Measurements from ENCODE around the gene AGMO.
"Not testable (repeated sequence)": the region's sequence is repeated elsewhere in the genome, so short reads cannot be mapped to it uniquely, and the experiment has no call there.

Gene AGMO

GRCh38 chr7:15314922-15315321 lies 246.9 kb downstream of the AGMO start:
- DNase-seq (ENCODE audit: low spot score) = no peak

DNA sequence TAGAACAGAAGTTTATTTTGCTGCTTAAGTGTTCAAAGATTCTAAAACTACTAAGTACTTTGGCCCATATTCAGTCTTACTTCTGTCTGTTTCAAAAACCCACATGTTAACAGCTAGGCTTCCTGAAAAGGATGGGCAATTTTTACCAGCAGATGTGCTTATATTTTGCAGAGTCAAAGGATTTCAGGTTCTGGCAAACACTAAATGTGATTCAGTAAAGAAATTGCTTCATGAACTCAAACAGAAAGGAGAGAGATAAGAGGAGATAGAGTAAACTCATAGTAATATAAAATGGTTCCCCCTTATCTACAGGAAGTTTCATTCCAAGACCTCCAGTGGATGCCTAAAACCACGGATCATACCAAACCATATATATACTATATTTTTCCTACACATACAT lies 248.5 kb downstream of the AGMO start:
- no peak for DNase-seq (ENCODE audit: low spot score)

DNA sequence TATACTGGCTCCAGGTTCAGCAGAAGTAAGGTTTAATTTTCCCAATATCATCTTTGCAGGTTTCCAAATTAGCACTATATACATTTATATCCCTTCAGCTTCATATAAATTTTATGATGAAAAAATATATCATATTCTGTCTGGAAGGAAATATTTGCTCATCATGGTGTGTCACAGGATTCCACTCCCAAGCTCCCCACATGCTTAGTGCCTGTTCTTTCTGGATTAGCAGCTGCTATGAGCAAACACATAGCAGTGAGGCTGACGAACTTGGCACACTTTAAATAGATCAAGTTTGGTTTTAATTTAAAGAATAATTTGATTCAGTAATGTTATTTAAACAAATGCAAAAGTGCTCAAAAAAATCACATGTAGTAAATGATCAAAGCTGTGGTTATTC lies 251.9 kb downstream of the AGMO start:
- no peak for DNase-seq (ENCODE audit: low spot score)

DNA sequence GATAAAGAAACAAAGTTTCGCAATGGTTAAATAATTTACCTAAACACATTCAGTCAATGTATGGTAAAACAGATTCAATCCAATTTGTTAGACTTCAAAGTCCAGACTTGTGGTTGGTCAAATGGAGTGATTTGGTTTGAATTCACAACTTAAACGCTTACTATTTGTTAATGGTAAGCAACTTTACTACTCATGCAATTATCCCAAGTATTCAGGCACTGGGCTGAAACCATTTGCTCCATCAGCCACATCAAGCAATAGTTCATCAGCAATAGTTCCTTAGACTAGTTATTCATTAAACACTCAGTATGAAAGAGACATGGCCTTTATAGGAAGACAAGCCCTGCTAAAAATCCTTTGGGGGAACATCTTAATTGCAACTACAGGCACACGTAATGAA lies 253.0 kb downstream of the AGMO start:
- no peak for DNase-seq (ENCODE audit: low spot score)

- no peak for DNase-seq (ENCODE audit: low spot score)
Measured at GRCh38 chr7:15306296-15306695, 255.5 kb downstream of the AGMO start.

DNA sequence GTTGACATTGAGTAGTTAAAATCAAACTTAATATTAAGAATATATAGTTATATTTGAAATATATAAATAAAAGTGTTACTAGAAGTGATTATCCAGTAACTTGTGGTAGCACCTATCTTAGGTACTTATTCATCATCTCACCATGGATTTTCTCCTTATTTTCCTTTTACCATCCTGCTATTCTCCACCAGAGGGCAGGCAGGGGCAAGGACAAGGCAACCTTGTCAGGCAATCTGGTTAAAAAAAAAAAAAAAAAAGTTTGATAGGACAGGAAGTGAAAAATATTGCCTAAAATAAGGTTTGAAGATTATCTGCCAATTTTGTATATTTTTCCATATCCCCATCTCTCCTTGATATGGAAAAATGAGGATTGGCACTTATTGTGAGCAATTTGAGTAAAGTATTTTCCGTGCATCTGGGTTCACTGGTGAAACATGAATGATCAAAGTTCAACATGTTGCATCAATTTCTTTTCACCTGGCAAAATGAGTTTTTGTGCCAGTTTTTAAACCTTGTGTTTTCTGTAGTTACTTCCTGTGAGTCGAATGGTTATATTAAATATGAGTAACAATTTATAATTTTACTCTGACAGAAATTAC lies 256.7 kb downstream of the AGMO start:
- peak; percentile 58 for DNase-seq (ENCODE audit: low spot score)

- DNase-seq (ENCODE audit: low spot score) = no peak
Measured at GRCh38 chr7:15303357-15303756, 258.5 kb downstream of the AGMO start.

DNA sequence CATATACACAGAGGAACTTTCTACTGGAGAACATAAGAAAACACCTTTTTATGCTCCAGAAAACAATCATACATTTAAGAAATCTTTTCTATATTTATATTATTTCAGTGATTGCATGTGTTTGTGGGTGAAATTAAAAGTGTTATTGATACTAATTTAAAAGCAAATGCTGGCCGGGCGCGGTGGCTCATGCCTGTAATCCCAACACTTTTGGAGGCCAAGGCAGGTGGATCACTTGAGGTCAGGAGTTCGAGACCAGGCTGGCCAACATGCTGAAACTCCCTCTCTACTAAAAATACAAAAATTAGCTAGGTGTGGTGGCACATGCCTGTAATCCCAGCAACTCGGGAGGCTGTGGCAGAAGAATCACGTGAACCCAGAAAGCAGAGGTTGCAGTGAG lies 260.8 kb downstream of the AGMO start:
- not testable (repeated sequence) for DNase-seq (ENCODE audit: low spot score)

DNA sequence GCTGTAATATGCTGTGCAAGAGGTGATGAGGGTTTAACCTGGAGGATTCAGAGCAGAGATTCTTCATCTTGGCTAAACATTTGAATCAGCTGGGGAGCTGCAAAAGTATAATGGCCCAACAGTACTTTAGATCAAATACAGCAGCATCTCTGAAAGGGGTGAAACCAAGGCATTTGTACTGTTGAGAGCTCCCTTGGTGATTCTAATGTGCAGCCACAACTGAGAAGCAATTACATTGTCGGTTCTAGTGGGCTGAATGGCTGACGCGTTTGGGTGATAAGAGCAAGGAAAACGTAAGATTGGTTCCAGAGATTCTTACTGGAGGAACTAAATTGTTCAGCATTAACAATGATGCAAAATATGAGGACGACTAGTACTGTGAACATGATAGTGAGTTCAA lies 269.7 kb downstream of the AGMO start:
- DNase-seq (ENCODE audit: low spot score) = no peak

DNA sequence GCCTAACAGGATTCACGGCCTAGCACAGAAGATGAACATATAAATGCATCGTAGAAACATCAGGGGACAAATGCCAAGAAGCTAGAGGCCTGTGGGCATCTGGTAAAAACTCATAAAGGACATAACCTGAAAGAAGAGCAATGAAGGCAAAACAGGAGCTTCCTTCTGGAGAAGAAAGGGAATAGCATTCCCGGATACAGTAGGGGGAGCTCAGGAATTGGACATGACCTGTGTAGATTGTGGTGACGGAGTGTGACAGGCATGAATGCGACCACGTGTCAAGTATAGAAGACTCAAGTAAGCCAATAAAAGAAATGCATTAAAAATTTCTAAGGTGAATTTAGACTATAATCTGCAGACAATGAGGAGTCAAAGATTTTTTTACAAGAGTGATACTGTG lies 270.1 kb downstream of the AGMO start:
- no peak for DNase-seq (ENCODE audit: low spot score)

- DNase-seq (ENCODE audit: low spot score) = no peak
Measured at GRCh38 chr7:15288741-15289140, 273.1 kb downstream of the AGMO start.

GRCh38 chr7:15284396-15284795 lies 277.4 kb downstream of the AGMO start:
- no peak for DNase-seq (ENCODE audit: low spot score)

DNA sequence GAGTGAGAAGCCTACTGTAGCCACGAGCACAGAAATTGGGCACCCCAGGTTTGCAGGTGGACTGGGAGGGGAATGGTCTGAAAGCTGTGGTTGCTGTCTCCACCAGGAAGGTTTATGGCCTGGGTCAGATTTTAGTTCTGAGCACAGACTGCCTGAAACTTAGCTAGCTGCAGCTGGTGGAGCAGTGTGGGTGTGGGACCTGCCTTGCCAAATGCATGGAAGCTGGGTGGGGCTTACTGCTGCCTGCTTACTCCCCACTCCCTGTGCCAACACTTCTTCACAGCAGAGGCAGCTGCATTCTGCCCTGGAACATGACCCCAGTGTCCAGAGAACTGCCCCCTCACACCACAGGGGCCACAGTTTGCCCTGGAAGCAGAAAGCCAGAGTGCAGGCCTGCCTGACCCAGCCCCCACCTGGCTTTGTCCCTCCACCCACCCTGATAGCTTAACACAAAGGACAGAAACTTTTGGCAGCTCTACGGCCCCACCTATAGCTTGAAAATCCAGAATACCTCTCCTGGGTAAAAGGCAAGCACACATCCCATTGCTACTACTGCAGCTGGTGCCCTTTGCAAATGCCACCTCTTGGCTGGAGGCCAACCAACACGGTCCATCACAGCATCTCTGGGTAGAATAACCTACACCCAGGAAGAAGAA lies 281.6 kb downstream of the AGMO start:
- no peak for DNase-seq (ENCODE audit: low spot score)

GRCh38 chr7:15279640-15280039 lies 282.2 kb downstream of the AGMO start:
- DNase-seq (ENCODE audit: low spot score) = no peak

DNA sequence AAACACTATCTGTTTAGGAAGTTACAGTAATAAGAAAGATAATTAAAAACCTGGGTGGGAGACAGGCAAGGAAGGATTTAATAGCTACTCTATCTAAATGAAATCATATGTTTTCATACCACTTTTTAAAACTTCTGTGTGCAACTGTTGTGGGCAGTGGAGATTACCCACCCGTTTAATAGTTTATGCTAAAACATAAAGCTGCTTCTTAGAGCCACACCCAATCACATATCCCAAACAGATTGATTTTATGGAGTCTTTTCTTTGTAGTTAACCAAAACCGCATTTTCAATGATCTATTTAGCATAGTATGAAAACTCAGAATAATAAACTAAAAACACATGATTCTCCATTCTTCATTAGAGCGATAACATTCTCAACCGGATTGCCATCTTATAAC lies 304.1 kb downstream of the AGMO start:
- no peak for DNase-seq (ENCODE audit: low spot score)

GRCh38 chr7:15252181-15252580 lies 309.6 kb downstream of the AGMO start:
- no peak for DNase-seq (ENCODE audit: low spot score)

DNA sequence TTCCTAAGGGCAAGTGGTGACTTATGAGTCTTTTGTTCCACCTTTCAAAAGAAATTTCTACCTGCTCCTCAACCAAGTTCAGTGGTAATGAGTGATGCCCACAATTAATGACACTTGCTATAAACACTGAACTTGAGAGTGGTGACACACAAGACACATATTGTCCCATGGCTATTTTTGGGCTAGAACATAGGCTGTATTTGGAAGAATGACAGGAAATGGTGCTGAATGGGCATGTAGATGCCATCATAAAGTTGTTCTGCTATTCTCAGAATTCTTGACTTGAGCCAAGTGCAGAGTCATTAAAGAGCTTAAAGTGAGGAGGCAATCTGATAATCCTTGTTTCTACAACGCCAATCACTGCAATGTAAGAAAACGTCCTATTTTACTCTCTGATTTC lies 313.3 kb downstream of the AGMO start:
- no peak for DNase-seq (ENCODE audit: low spot score)

DNA sequence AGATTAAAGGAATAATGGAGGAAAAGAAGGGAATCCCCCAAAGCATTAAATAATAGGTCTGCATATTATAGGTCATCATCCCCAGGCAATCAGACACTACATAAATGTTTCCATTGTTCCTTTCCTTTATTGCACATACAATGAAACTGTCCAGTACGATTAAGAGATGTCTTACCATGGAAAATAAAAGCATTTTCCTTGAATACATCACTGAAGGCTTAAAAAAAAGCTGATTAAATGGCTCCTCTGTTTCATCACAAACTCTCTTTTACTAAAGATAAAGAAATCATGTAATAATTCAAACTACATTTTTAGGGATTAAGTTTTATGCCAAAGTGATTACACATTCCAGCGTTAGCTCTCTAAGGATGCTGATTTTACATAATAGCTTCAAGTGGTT lies 316.0 kb downstream of the AGMO start:
- DNase-seq (ENCODE audit: low spot score) = no peak

DNA sequence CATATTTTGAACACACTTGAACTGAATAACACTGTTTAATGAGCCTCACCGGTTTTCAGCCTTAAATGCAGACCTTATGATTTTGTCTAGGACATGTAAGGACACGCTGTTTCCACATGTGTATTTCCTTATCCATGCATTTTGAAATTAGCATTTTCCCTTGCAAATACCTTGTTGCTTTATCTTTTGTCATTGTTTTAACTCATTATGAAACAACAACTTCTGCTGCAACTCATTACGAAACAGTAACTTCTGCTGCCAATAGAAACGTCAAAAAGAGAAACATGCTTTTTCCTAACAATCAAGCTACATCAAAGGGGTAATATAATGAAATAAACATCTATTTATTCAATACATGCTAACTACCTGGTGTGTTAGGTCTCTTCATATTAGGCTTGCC lies 322.0 kb downstream of the AGMO start:
- no peak for DNase-seq (ENCODE audit: low spot score)

DNA sequence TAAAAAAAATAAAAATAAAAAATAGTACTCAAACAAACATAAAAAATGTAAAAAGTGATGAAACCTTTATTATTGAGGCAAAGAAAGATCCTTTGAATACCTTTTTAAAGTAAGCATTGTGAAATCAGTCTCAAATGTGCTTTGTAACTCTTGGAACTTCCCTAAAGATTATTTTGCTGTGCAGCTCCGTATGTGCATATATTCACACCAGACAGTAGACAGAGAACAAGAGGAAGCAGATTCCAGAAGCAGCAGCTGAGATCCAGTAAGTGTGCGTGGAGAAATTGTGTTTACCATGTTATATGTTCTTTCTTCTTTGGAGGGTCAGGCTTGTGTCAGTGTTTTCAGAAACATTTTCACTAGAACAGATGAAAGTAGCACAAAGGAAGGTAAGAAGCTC lies 324.9 kb downstream of the AGMO start:
- DNase-seq (ENCODE audit: low spot score) = no peak

GRCh38 chr7:15234431-15234830 lies 327.4 kb downstream of the AGMO start:
- no peak for DNase-seq (ENCODE audit: low spot score)

- DNase-seq (ENCODE audit: low spot score) = no peak
Measured at GRCh38 chr7:15228831-15229230, 333.0 kb downstream of the AGMO start.

DNA sequence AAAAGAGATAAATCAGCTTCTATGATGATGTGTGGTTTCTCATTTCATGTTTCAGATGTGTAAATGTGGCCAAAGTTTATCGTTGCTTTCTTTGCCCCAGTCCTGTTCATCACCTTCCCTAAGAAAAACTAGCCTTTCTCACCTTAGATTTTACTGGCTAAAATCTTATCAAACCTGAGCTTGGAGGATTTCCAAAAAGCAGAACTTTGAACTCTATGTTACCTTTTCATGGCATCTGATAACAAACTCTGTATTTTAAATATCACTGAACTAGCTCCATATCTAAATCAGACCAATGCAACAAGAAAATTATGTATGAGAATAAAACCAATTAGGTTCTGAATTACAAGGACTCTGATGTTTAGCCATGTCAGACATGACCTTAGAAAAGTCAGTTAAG lies 335.8 kb downstream of the AGMO start:
- no peak for DNase-seq (ENCODE audit: low spot score)

- DNase-seq (ENCODE audit: low spot score) = peak; percentile 45
Measured at GRCh38 chr7:15219758-15220157, 342.1 kb downstream of the AGMO start.
